LNCAP (cell line): ENCODE measurements around the gene TYSND1.

Source experiments
- TF ChIP-seq, protein P1 (sequence below): fragments of 450-650 bp; IDR thresholded peaks from 2 replicates; pipeline ENCODE4 v1.5.1; 2017; ENCODE audit warnings: mild to moderate bottlenecking

Gene TYSND1

GRCh38 chr10:70145666-70146488 lies 623 bp downstream of the TYSND1 start:
- TF ChIP-seq, protein P1, sequence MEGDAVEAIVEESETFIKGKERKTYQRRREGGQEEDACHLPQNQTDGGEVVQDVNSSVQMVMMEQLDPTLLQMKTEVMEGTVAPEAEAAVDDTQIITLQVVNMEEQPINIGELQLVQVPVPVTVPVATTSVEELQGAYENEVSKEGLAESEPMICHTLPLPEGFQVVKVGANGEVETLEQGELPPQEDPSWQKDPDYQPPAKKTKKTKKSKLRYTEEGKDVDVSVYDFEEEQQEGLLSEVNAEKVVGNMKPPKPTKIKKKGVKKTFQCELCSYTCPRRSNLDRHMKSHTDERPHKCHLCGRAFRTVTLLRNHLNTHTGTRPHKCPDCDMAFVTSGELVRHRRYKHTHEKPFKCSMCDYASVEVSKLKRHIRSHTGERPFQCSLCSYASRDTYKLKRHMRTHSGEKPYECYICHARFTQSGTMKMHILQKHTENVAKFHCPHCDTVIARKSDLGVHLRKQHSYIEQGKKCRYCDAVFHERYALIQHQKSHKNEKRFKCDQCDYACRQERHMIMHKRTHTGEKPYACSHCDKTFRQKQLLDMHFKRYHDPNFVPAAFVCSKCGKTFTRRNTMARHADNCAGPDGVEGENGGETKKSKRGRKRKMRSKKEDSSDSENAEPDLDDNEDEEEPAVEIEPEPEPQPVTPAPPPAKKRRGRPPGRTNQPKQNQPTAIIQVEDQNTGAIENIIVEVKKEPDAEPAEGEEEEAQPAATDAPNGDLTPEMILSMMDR, result peak; percentile 64

DNA sequence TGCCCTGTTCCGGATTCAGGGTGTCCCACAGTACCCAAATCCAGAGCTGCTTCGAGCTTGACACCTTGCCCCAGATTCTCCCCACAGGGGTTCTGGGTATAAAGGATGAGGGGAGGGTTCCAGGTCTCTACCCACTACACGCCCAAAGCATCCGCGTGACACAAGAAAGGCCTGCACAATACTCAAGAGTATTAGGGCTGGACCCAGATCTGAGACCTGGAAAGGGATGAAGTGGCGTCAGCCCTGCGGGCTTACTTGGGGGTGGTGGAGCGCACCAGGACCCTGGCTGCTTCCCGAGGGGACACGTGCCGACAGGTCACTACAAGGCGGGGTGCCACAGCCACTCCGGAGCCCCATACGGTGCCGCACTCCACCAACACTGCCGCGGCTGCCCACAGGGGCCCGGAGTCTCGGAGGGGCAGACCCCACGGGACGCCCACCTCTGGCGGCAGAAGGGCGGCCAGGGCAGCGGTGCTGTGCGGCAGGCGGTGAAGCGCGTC lies 1.3 kb downstream of the TYSND1 start:
- TF ChIP-seq, protein P1, result no peak

GRCh38 chr10:70144372-70145110 lies 2.0 kb downstream of the TYSND1 start:
- TF ChIP-seq, protein P1, result no peak

- TF ChIP-seq, protein P1, result no peak
These were observed 3.9 kb downstream of the TYSND1 start for GRCh38 chr10:70142555-70142954.

DNA sequence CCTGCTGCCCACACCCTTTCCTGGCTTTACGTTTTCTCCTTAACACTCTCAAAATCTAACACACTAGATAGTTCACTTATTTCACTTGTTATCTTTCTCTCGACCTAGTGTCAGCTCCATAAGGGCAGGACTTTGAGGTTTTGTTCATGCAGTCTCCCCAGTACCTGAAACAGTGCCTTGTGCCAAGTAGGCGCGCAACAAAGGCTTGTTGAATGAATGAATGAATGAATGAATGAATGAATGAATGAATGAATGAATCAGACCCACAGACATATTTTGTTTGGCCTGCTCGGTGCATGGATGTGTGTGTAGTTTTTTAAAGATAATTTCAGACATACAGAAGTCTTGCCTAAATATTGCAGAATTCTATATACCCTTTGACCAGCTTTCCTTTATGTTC lies 6.2 kb downstream of the TYSND1 start:
- TF ChIP-seq, protein P1, result no peak

GRCh38 chr10:70139997-70140250 lies 6.6 kb downstream of the TYSND1 start:
- TF ChIP-seq, protein P1, result no peak

GRCh38 chr10:70139151-70139996 lies 7.1 kb downstream of the TYSND1 start:
- TF ChIP-seq, protein P1, result no peak
